Measurements from ENCODE around the gene APEH.

DNA sequence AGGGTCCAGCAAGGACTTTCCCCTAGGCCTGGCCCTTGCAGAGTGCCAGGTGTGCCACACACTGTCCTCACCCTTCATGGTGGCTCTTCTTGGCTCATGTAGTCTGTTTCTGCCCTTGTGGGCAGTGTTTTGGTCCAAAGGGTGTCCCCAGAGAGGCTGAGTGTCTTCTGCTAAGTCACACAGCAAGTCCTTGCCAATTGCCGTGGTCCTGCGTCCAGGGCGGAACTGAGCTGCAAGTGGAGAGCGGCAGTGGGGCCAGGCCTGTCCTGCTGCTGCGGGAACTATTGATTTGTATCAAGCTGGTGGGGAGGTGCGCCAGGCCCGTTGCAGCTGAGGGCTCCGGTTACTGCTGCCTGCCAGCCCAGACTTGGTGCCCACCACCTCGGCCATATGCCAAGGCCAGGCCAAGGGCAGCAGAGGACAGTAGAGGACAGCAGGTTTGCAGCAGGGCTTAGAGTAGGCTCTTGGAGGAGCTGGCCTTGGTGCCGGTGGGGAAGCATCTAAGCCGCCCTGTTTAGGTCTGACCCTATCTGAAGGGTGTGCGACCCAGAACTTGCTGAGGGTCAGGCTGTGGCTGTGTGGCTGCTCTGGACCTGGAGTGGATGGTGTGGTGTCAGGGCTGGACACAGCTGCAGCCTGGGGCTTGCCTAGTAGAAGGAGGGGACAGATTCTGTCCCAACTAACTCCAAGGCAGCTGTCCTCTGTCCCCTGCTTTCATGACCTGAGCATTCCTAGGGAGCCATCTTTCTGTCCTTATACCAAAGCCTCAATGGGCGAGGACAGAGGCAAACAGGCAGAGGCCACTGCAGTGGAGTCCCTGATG lies 40.8 kb downstream of the APEH start:
- TF ChIP-seq, protein P1, sequence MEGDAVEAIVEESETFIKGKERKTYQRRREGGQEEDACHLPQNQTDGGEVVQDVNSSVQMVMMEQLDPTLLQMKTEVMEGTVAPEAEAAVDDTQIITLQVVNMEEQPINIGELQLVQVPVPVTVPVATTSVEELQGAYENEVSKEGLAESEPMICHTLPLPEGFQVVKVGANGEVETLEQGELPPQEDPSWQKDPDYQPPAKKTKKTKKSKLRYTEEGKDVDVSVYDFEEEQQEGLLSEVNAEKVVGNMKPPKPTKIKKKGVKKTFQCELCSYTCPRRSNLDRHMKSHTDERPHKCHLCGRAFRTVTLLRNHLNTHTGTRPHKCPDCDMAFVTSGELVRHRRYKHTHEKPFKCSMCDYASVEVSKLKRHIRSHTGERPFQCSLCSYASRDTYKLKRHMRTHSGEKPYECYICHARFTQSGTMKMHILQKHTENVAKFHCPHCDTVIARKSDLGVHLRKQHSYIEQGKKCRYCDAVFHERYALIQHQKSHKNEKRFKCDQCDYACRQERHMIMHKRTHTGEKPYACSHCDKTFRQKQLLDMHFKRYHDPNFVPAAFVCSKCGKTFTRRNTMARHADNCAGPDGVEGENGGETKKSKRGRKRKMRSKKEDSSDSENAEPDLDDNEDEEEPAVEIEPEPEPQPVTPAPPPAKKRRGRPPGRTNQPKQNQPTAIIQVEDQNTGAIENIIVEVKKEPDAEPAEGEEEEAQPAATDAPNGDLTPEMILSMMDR (conservative IDR thresholded peaks at IDR 0.05; ENCODE audit: low read depth in 2 of 2), result no peak
- TF ChIP-seq POLR2AphosphoS5 (IDR thresholded peaks at IDR 0.05; ENCODE audit: low read depth), result no peak
- TF ChIP-seq, protein P2, sequence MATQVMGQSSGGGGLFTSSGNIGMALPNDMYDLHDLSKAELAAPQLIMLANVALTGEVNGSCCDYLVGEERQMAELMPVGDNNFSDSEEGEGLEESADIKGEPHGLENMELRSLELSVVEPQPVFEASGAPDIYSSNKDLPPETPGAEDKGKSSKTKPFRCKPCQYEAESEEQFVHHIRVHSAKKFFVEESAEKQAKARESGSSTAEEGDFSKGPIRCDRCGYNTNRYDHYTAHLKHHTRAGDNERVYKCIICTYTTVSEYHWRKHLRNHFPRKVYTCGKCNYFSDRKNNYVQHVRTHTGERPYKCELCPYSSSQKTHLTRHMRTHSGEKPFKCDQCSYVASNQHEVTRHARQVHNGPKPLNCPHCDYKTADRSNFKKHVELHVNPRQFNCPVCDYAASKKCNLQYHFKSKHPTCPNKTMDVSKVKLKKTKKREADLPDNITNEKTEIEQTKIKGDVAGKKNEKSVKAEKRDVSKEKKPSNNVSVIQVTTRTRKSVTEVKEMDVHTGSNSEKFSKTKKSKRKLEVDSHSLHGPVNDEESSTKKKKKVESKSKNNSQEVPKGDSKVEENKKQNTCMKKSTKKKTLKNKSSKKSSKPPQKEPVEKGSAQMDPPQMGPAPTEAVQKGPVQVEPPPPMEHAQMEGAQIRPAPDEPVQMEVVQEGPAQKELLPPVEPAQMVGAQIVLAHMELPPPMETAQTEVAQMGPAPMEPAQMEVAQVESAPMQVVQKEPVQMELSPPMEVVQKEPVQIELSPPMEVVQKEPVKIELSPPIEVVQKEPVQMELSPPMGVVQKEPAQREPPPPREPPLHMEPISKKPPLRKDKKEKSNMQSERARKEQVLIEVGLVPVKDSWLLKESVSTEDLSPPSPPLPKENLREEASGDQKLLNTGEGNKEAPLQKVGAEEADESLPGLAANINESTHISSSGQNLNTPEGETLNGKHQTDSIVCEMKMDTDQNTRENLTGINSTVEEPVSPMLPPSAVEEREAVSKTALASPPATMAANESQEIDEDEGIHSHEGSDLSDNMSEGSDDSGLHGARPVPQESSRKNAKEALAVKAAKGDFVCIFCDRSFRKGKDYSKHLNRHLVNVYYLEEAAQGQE (IDR thresholded peaks at IDR 0.05; ENCODE audit: unreplicated experiment), result no peak
- TF ChIP-seq, protein P3, sequence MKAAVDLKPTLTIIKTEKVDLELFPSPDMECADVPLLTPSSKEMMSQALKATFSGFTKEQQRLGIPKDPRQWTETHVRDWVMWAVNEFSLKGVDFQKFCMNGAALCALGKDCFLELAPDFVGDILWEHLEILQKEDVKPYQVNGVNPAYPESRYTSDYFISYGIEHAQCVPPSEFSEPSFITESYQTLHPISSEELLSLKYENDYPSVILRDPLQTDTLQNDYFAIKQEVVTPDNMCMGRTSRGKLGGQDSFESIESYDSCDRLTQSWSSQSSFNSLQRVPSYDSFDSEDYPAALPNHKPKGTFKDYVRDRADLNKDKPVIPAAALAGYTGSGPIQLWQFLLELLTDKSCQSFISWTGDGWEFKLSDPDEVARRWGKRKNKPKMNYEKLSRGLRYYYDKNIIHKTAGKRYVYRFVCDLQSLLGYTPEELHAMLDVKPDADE (IDR thresholded peaks at IDR 0.05), result no peak
- no peak for TF ChIP-seq STAT1 (IDR thresholded peaks at IDR 0.05; ENCODE audit: unreplicated experiment)
- no peak for TF ChIP-seq EZH2 (IDR thresholded peaks at IDR 0.05; ENCODE audit: low read depth, unreplicated experiment)
- no peak for TF ChIP-seq EZH2phosphoT487 (IDR thresholded peaks at IDR 0.05; ENCODE audit: unreplicated experiment)

All from GM23338 (cell line).